Activated naive CD8-positive, alpha-beta T cell (primary cell): ENCODE data around the gene PRPF39.
"Not testable (repeated sequence)": the region's sequence is repeated elsewhere in the genome, so short reads cannot be mapped to it uniquely, and the experiment has no call there.

Experiments
- H3K27ac Mint-ChIP-seq: one replicate; pipeline ENCODE4 v1.8.0; 2021; ENCODE audit warnings: mixed read lengths
- H3K27me3 Mint-ChIP-seq: one replicate; pipeline ENCODE4 v1.8.0; 2021; ENCODE audit warnings: mixed read lengths
- H3K36me3 Mint-ChIP-seq: one replicate; pipeline ENCODE4 v1.8.0; 2021; ENCODE audit warnings: mixed read lengths
- H3K4me1 Mint-ChIP-seq: one replicate; pipeline ENCODE4 v1.8.0; 2021; ENCODE audit warnings: low read depth, mixed read lengths
- H3K4me3 Mint-ChIP-seq: one replicate; pipeline ENCODE4 v1.8.0; 2021; ENCODE audit warnings: mild to moderate bottlenecking, mixed read lengths
- H3K9me3 Mint-ChIP-seq: one replicate; pipeline ENCODE4 v1.8.0; 2021; ENCODE audit warnings: low read depth, mixed read lengths

The PRPF39 gene

DNA sequence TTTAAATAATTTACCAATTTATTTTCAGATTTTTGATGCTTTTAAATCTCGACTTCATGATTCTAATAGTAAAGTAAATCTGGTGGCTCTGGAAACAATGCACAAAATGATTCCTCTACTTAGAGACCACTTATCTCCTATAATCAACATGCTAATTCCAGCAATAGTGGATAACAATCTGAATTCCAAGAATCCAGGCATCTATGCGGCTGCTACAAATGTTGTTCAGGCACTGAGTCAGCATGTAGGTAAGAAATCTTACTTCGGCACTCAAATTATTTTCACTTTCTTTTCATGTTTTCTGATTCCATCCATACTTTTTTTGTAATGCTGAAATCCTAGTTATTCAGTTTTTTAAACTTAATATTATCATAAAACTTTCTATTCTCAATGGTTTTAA, 15.5 kb upstream of the PRPF39 start:
- H3K27ac Mint-ChIP-seq: no peak overlapping the region
- no peaks in the 10 kb centered on the region for H3K9me3 Mint-ChIP-seq
- no peaks in the 10 kb centered on the region for H3K27me3 Mint-ChIP-seq
- no peaks in the 10 kb centered on the region for H3K4me1 Mint-ChIP-seq
- H3K4me3 Mint-ChIP-seq: no peak overlapping the region
- H3K36me3 Mint-ChIP-seq: peaks cover 6% of the 10 kb centered on the region

DNA sequence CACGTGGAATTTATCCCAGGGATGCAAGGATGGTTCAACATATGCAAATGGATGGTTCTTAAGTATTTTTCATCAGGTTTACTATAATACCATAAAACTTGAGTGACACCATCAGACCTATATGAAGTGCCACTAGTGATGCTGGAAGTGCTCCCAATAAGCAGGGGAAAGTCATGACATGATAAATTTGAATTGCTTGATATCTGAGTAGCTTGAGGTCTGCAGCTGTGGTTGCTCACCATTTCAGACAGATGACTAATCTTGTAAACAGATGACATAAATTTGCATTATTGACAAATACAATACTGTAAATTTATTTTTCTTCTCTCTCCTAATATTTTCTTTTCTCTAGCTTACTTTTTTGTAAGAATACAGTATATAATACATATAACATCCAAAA, 13.7 kb upstream of the PRPF39 start:
- Mint-ChIP-seq H3K27ac (no peak overlapping the region), H3K36me3 (peaks cover 6% of the 10 kb centered on the region), H3K4me1 (no peaks in the 10 kb centered on the region), H3K4me3 (no peak overlapping the region), H3K9me3 (no peaks in the 10 kb centered on the region), H3K27me3 (no peaks in the 10 kb centered on the region)

DNA sequence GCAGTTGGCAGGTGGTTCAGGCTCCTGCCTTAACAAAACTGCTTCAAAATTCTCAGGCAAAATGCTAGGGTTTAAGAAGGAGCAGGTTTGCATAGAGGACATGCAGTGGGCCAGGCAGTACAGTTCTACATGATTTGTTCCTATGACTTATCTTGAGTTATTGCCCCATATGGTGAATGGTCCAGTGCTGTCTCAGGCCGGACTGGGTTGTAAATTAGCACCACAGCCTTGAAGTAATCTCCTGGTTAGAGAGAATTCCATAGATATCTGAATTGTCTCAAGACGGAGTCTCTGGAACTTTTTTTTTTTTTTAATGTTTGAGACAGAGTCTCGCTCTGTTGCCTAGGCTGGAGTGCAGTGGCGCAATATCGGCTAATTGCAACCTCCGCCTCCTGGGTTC, 11.8 kb upstream of the PRPF39 start:
- Mint-ChIP-seq H3K27me3 (no peaks in the 10 kb centered on the region), H3K27ac (no peak overlapping the region), H3K9me3 (no peaks in the 10 kb centered on the region), H3K4me1 (no peaks in the 10 kb centered on the region), H3K4me3 (no peak overlapping the region), H3K36me3 (peaks cover 2% of the 10 kb centered on the region)

DNA sequence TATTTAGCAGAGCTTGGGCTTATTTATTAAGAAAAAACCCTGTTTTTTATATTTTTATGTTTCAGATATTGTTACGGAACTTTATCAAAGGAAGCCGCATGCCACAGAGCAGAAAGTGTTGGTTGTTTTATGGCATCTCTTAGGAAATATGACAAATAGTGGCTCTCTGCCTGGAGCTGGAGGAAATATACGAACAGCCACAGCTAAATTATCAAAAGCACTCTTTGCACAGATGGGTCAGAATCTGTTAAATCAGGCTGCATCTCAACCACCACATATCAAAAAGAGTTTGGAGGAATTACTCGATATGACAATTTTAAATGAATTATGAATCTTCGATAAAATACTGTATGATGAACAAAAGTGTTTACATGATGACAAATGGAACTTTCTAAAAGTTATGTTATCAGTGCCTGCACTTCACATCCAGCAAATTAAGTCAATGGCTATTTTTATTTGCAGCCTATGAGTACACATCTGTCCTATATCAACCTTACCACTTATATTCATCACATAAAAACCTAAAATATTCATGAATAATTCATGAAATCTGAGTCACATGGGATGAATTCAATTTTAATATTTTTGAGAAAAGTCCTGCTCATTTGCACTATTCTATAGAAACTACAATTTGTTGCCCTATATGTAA, 10.6 kb upstream of the PRPF39 start:
- Mint-ChIP-seq H3K27ac (no peak overlapping the region), H3K36me3 (peaks cover 2% of the 10 kb centered on the region), H3K27me3 (no peaks in the 10 kb centered on the region), H3K9me3 (no peaks in the 10 kb centered on the region), H3K4me1 (no peaks in the 10 kb centered on the region), H3K4me3 (no peak overlapping the region)

DNA sequence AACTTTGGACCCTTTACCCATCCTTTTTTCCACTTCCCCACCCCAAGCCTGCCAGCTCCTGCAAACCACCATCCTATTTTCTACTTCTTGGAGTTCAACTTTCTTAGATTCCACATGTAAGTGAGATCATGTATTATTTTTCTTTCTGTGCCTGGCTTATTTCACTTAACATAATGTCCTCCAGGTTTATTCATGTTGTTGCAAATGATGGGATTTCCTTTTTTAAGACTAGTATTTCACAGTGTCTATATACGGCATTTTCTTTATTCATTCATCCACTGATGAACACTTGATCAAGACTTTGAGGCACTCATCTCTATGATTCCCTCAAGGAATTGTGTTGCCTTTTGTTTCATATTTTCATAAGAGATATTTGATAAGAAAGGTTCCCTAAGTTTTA, 5.6 kb upstream of the PRPF39 start:
- no peak overlapping the region for H3K27ac Mint-ChIP-seq
- H3K27me3 Mint-ChIP-seq: no peaks in the 10 kb centered on the region
- H3K4me3 Mint-ChIP-seq: no peak overlapping the region
- no peaks in the 10 kb centered on the region for H3K36me3 Mint-ChIP-seq
- peaks cover 7% of the 10 kb centered on the region for H3K4me1 Mint-ChIP-seq
- H3K9me3 Mint-ChIP-seq: no peaks in the 10 kb centered on the region

DNA sequence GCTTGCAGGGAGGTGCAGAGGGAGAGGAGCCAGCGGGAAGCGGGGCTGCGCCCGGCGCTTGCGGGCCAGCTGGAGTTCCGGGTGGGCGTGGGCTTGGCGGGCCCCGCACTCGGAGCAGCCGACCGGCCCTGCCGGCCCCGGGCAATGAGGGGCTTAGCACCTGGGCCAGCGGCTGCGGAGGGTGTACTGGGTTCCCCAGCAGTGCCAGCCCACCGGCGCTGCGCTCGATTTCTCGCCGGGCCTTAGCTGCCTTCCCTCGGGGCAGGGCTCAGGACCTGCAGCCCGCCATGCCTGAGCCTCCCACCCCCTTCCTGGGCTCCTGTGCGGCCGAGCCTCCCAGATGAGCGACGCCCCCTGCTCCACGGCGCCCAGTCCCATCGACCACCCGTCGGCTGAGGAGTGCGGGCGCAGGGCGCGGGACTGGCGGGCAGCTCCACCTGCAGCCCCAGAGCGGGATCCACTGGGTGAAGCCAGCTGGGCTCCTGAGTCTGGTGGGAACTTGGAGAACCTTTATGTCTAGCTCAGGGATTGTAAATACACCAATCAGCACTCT, 3.4 kb upstream of the PRPF39 start:
- not testable (repeated sequence) for H3K9me3 Mint-ChIP-seq, H3K27me3 Mint-ChIP-seq, H3K27ac Mint-ChIP-seq, H3K36me3 Mint-ChIP-seq, H3K4me3 Mint-ChIP-seq
- peaks cover 19% of the 10 kb centered on the region for H3K4me1 Mint-ChIP-seq

DNA sequence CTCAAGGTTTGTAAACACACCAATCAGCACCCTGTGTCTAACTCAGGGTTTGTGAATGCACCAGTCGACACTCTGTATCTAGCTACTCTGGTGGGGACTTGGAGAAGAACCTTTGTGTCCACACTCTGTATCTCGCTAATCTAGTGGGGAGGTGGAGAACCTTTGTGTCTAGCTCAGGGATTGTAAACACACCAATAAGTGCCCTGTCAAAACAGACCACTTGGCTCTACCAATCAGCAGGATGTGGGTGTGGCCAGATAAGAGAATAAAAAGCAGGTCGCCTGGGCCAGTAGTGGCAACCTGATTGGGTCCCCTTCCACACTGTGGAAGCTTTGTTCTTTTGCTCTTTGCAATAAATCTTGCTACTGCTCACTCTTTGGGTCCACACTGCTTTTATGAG, 2.8 kb upstream of the PRPF39 start:
- peaks cover 25% of the 10 kb centered on the region for H3K4me1 Mint-ChIP-seq
- not testable (repeated sequence) for H3K27ac Mint-ChIP-seq

DNA sequence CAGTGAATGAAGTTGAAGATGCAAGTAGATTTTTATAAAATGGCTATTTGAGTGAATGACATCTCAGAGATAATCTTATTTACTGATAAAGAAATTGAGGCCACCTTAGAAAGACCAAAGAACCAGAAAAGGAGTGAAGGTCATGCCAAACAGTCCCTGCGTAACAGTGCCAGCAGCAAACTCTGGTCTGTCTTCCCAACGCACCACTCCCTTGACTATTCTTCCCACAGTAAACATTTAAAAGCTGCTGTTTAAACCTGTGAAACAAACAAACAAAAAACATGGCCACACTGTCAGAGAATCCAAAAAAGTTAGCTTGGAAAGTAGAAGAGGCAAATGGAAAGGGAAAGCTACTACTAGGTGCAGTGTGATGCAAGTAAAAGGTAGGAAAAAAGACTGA, 1.5 kb upstream of the PRPF39 start:
- Mint-ChIP-seq H3K36me3 (peaks cover 7% of the 10 kb centered on the region), H3K27me3 (no peaks in the 10 kb centered on the region), H3K9me3 (no peaks in the 10 kb centered on the region), H3K27ac (peak overlapping the region; percentile 38), H3K4me3 (peak overlapping the region; percentile 59), H3K4me1 (peaks cover 37% of the 10 kb centered on the region)

More for the DNA sequence above, 2.8 kb upstream of the PRPF39 start:
- not testable (repeated sequence) for H3K27me3 Mint-ChIP-seq, H3K4me3 Mint-ChIP-seq, H3K36me3 Mint-ChIP-seq, H3K9me3 Mint-ChIP-seq

DNA sequence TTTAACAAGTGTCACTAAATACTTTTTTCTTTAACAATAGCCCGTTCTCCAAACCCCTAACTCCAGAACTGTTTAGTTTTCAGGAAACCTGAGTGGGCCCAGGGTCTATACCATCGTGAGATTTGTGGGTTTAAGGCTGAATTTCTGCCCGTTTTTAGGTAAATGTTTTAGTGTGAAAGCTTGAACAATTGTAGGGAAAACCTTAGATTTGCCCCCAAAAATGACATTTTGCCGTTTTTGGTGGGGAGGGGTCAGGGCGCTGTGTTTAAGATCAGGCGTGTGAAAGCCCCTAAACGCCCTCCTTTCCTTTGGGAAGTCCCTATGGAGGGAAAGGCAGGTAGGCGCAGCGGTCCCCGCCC, 320 bp upstream of the PRPF39 start:
- Mint-ChIP-seq H3K36me3 (peaks cover 11% of the 10 kb centered on the region), H3K9me3 (no peaks in the 10 kb centered on the region), H3K4me3 (peak overlapping the region; percentile 97), H3K4me1 (peaks cover 47% of the 10 kb centered on the region), H3K27ac (peak overlapping the region; percentile 83), H3K27me3 (no peaks in the 10 kb centered on the region)

DNA sequence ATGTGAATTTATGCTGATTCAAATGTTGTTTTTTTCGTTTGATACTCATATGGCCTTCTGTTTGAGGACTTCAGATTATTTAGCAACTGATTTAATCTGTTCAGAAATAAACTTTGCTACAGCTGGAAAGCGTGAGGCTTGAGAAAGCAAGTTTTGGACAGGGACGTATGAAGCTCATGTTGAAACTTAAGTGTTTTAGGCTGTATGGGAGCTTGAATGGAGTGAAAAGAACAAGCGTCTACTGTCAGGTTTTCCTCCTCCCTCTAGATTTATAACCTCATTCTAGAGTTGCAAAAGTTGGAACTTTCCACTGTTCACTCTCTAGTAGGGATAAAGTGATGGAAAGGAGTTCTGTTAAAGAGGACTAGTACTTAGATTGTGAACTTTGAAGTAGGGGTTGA, 1.0 kb downstream of the PRPF39 start:
- Mint-ChIP-seq H3K27ac (peak overlapping the region; percentile 95), H3K27me3 (no peaks in the 10 kb centered on the region), H3K4me1 (peaks cover 60% of the 10 kb centered on the region), H3K9me3 (no peaks in the 10 kb centered on the region), H3K36me3 (peaks cover 11% of the 10 kb centered on the region), H3K4me3 (peak overlapping the region; percentile 97)

DNA sequence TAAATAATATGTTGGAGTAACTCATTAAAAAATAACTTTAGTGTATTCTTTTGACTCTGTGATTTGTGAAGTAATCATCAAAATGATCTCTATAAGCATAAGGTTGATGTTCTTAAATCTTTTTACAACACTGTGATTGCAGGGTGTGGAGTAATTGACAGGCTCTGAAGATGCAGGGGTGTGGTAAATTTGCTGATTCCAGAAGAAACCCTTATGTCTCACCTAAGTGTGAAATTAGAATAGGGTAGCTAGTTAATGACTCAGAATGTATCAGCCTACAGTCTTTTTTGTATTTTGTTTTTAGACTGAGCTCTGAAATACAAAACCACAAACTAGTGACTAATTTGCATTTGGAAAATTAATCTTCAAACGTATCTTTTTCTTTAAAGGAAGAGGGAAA, 5.9 kb downstream of the PRPF39 start:
- Mint-ChIP-seq H3K4me1 (peaks cover 73% of the 10 kb centered on the region), H3K36me3 (peaks cover 14% of the 10 kb centered on the region)

DNA sequence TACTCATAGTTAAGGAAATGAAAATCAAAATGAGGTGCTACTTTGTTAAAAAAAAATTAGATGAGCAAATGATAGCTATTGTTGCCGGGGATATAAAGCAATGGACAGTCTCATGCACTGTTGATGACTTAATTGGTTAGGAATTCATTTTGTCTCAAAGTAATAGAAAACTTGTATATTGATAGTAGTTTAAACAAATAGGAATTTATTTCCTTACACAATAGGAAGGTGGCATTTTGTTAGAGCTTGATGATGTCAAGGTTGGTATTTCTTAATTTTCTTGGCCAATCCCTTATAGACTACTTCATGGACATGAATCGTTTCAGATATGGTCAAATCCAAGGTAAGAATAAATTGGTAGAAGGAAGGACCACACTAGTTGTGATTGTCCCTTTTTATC, 7.8 kb downstream of the PRPF39 start:
- peaks cover 63% of the 10 kb centered on the region for H3K4me1 Mint-ChIP-seq
- H3K36me3 Mint-ChIP-seq: peaks cover 15% of the 10 kb centered on the region
- no peaks in the 10 kb centered on the region for H3K9me3 Mint-ChIP-seq
- no peak overlapping the region for H3K4me3 Mint-ChIP-seq
- H3K27me3 Mint-ChIP-seq: no peaks in the 10 kb centered on the region
- peak overlapping the region; percentile 16 for H3K27ac Mint-ChIP-seq

More for the DNA sequence above, 5.9 kb downstream of the PRPF39 start:
- Mint-ChIP-seq H3K27ac (peak overlapping the region; percentile 81), H3K27me3 (no peaks in the 10 kb centered on the region), H3K9me3 (no peaks in the 10 kb centered on the region), H3K4me3 (peak overlapping the region; percentile 67)

DNA sequence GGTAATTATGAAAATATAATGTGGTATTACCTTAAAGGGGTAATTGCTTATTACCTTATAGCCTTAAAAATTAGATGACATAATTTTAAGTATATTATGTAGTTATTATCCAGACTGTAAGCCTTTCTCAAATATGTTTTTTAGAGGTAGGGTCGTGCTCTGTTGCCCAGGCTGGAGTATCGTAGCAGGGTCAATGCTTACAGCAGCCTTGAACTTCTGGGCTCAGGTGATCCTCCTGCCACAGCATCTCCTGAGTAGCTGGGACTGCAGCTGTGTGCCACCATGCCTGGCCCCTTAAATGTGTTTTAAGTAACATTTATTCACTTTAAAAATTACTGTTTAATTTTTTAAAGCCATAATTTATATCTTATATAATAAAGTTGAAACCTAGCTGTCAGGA, 10.4 kb downstream of the PRPF39 start:
- no peaks in the 10 kb centered on the region for H3K27me3 Mint-ChIP-seq
- peaks cover 47% of the 10 kb centered on the region for H3K4me1 Mint-ChIP-seq
- peaks cover 18% of the 10 kb centered on the region for H3K36me3 Mint-ChIP-seq
- H3K27ac Mint-ChIP-seq: no peak overlapping the region
- no peak overlapping the region for H3K4me3 Mint-ChIP-seq
- H3K9me3 Mint-ChIP-seq: no peaks in the 10 kb centered on the region

DNA sequence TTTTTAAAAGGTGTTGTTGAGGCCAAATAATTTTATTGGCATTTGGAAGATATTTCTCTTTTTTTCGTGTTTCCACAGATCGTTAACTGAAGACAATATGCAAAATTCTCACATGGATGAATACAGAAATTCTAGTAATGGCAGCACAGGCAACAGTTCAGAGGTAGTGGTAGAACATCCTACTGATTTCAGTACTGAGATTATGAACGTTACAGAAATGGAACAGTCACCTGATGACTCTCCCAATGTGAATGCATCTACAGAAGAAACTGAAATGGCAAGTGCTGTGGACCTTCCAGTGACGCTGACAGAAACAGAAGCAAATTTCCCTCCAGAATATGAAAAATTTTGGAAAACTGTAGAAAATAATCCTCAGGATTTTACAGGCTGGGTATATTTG, 11.2 kb downstream of the PRPF39 start:
- Mint-ChIP-seq H3K4me1 (peaks cover 38% of the 10 kb centered on the region), H3K27me3 (no peaks in the 10 kb centered on the region), H3K9me3 (no peaks in the 10 kb centered on the region), H3K4me3 (no peak overlapping the region), H3K36me3 (peaks cover 18% of the 10 kb centered on the region), H3K27ac (peak overlapping the region; percentile 34)

DNA sequence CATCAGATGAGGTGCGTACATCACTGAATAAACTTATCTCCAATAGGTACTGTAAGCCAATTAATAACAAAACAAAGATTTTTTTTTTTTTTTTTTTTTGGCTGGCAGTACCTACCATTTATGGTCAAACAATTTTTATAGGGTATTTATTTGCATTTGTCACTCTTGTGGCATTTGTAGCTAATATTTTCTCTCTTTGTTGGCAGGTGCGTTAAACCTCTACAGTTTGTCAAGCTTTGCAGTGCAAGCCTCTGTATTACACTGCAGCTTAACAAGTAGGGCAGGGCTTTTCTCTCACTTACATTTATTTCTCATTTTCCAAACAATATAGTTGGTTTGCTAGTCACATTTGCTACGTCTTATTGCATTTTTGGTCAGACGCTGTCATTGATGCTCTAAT, 12.3 kb downstream of the PRPF39 start:
- Mint-ChIP-seq H3K27me3 (no peaks in the 10 kb centered on the region), H3K4me1 (peaks cover 28% of the 10 kb centered on the region), H3K27ac (peak overlapping the region; percentile 10), H3K36me3 (peaks cover 22% of the 10 kb centered on the region), H3K4me3 (no peak overlapping the region), H3K9me3 (no peaks in the 10 kb centered on the region)

DNA sequence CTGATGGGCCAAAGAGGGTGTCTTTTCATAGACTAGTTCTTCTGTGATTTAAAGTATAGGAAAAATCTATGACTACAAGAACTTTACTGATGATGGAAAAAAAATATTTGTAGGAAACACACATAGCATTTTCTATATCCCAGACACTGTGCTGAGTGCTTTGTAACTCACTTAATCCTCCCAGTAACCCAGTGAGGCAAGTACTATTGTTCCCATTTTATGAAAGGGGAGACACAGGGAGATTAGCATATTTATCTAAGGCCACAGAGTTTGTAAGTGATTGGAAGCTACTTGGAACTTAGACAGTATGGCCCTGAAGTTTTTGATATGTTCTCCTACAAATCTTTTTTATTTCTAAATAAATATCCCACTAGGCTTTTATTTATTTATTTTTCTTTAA, 19.9 kb downstream of the PRPF39 start:
- Mint-ChIP-seq H3K27ac (peak overlapping the region; percentile 54), H3K9me3 (no peaks in the 10 kb centered on the region), H3K27me3 (no peaks in the 10 kb centered on the region), H3K4me1 (peaks cover 3% of the 10 kb centered on the region), H3K36me3 (peaks cover 10% of the 10 kb centered on the region), H3K4me3 (no peak overlapping the region)
